PFSK-1 (cell line): ENCODE data around the gene SORT1.

ENCODE experiments used
- FOXP2 ChIP-seq: optimal IDR thresholded peaks from 2 replicates; pipeline ENCODE3; 2011; ENCODE audit warnings: borderline replicate concordance, control low read depth, inconsistent platforms; ENCODE audit not compliant: insufficient read depth; ENCODE audit errors: extremely low read length, extremely low read depth
- POLR2AphosphoS5 ChIP-seq: IDR thresholded peaks from 2 replicates; pipeline ENCODE4 v1.6.1; 2012; ENCODE audit warnings: low read depth, mild to moderate bottlenecking, control low read depth, low read length, moderate library complexity
- REST ChIP-seq, 2 experiments: IDR thresholded peaks; 2 replicates each; pipeline versions ENCODE4 v1.6.1 to v1.8.0; 2011 to 2012; ENCODE audit warnings: low read depth in 2 of 2, low read length in 2 of 2, control low read depth in 1 of 2, inconsistent platforms in 1 of 2, mild to moderate bottlenecking in 1 of 2, moderate library complexity in 1 of 2; ENCODE audit not compliant: insufficient read depth in 1 of 2
- SIN3A ChIP-seq: IDR thresholded peaks from 2 replicates; pipeline ENCODE4 v1.6.1; 2012; ENCODE audit warnings: mild to moderate bottlenecking, low read length, moderate library complexity, borderline replicate concordance; ENCODE audit not compliant: insufficient read depth

GRCh38 chr1:109309347-109309746, 88.4 kb downstream of the SORT1 start:
- TF ChIP-seq POLR2AphosphoS5, result no peak
- TF ChIP-seq FOXP2, result no peak
- no peak for TF ChIP-seq SIN3A
- no peak for TF ChIP-seq REST (IDR thresholded peaks at IDR 0.05; ENCODE audit: insufficient read depth in 1 of 2, low read depth in 2 of 2, low read length in 2 of 2)
